K562 (cell line): Measurements from ENCODE around the gene SLC36A1.

Experiments used
- ATF3 ChIP-seq, 2 experiments: fragments of 450-650 bp in 1 of 2; sonication (generic) in 1 of 2; formaldehyde crosslinking in 1 of 2; IDR thresholded peaks in 1 of 2; conservative IDR thresholded peaks in 1 of 2; 2 replicates each; pipeline versions ENCODE4 v1.6.1 to v1.8.1; 2016 to 2023; ENCODE audit warnings: mild to moderate bottlenecking in 2 of 2, moderate library complexity in 2 of 2, inconsistent platforms in 1 of 2, missing genetic modification reagents in 1 of 2
- CTCF ChIP-seq, 3 experiments: IDR thresholded peaks in 2 of 3; conservative IDR thresholded peaks in 1 of 3; 2 replicates each; pipeline ENCODE4 v1.5.1; 2011 to 2012; ENCODE audit warnings: low read length in 3 of 3, mild to moderate bottlenecking in 3 of 3, control low read depth in 2 of 3, improper control_type of control experiment in 1 of 3, inconsistent platforms in 1 of 3, low read depth in 1 of 3, mixed read lengths in 1 of 3, moderate library complexity in 1 of 3; ENCODE audit not compliant: insufficient read depth in 2 of 3
- JUNB ChIP-seq: fragments of 450-650 bp; formaldehyde crosslinking; conservative IDR thresholded peaks from 2 replicates; pipeline ENCODE4 v1.4.0; 2020; ENCODE audit warnings: mild to moderate bottlenecking
- PHF21A ChIP-seq: fragments of 450-650 bp; IDR thresholded peaks from 2 replicates; pipeline ENCODE4 v1.6.1; 2017; ENCODE audit warnings: low read depth, borderline replicate concordance
- PTRF ChIP-seq: fragments of 450-650 bp; IDR thresholded peaks from 2 replicates; pipeline ENCODE4 v1.6.1; 2016; ENCODE audit warnings: mild to moderate bottlenecking, missing genetic modification characterization, missing compliant biosample characterization
- RBM25 ChIP-seq: fragments of 200-400 bp; formaldehyde crosslinking; IDR thresholded peaks from 2 replicates; pipeline ENCODE4 v1.6.1; 2018; ENCODE audit warnings: low read length, low read depth, moderate library complexity; ENCODE audit not compliant: severe bottlenecking
- TBL1XR1 ChIP-seq, 2 experiments: IDR thresholded peaks; 2 replicates each; pipeline ENCODE4 v1.6.1; 2012; ENCODE audit warnings: improper control_type of control experiment in 2 of 2, low read length in 2 of 2, mild to moderate bottlenecking in 1 of 2
- TCF7L2 ChIP-seq: fragments of 150-350 bp; IDR thresholded peaks from 2 replicates; pipeline ENCODE4 v1.6.1; 2016; ENCODE audit warnings: low read depth, mild to moderate bottlenecking, low read length, moderate library complexity
- TRIM25 ChIP-seq: fragments of 450-650 bp; IDR thresholded peaks from 2 replicates; pipeline ENCODE4 v1.7.0; 2016; ENCODE audit warnings: borderline replicate concordance
- ZBTB9 ChIP-seq: fragments of 450-650 bp; formaldehyde crosslinking; IDR thresholded peaks from 2 replicates; pipeline ENCODE4 v1.4.0; 2020; ENCODE audit warnings: mild to moderate bottlenecking, moderate library complexity
- ZKSCAN1 ChIP-seq: fragments of 150-350 bp; IDR thresholded peaks from 2 replicates; pipeline ENCODE4 v1.6.1; 2016; ENCODE audit warnings: low read depth, low read length

- TF ChIP-seq TRIM25 (no peak), JUNB (CRISPR knock-in tag) (no peak), ATF3 (IDR thresholded peaks at IDR 0.05) (no peak), ATF3 (CRISPR knock-in tag; conservative IDR thresholded peaks at IDR 0.05) (no peak), TBL1XR1 (IDR thresholded peaks at IDR 0.05; ENCODE audit: low read length in 2 of 2) (no peak), PTRF (no peak), PHF21A (no peak), ZKSCAN1 (no peak), RBM25 (no peak), CTCF (IDR thresholded peaks at IDR 0.05 in 2 of 3, conservative IDR thresholded peaks at IDR 0.05 in 1 of 3; ENCODE audit: insufficient read depth in 2 of 3, low read depth in 1 of 3, low read length in 3 of 3) (no peak), TCF7L2 (no peak), ZBTB9 (CRISPR knock-in tag) (no peak)
These were observed 27.4 kb downstream of the SLC36A1 start for GRCh38 chr5:151474799-151475198.
